NCI-H1694 treated with DMSO at 0.1 percent for 48 hours (cell line): ENCODE data around the gene CALML6.

Source experiments
- DNase-seq: peaks from one replicate; lab custom pipeline; 2025; lab: John Stamatoyannopoulos, UW

CALML6 gene

GRCh38 chr1:1911350-1912041, 3.6 kb upstream of the CALML6 start:
- DNase-seq: no peak

- no peak for DNase-seq
Measured at GRCh38 chr1:1914101-1914970, 724 bp upstream of the CALML6 start.

- no peak for DNase-seq
Measured at GRCh38 chr1:1915911-1916840, 1.1 kb downstream of the CALML6 start.

GRCh38 chr1:1916851-1917251, 1.8 kb downstream of the CALML6 start:
- DNase-seq: no peak

GRCh38 chr1:1917304-1917976, 2.4 kb downstream of the CALML6 start:
- DNase-seq: no peak

GRCh38 chr1:1917995-1918900, 3.2 kb downstream of the CALML6 start:
- DNase-seq: no peak

GRCh38 chr1:1918901-1919303, 3.8 kb downstream of the CALML6 start, which contains the start of gene TMEM52:
Gene TMEM52 (minus strand): TSS chr1:1919279. CDS start chr1:1919265, 14 bp downstream.
- no peak for DNase-seq

- peak; percentile 30 for DNase-seq
Measured at GRCh38 chr1:1919304-1920056, 4.4 kb downstream of the CALML6 start.

GRCh38 chr1:1920057-1920607, 5.1 kb downstream of the CALML6 start:
- no peak for DNase-seq

GRCh38 chr1:1920608-1921458, 5.8 kb downstream of the CALML6 start:
- DNase-seq: no peak

- no peak for DNase-seq
Measured at GRCh38 chr1:1921459-1921862, 6.4 kb downstream of the CALML6 start.

- no peak for DNase-seq
Measured at GRCh38 chr1:1921901-1922701, 7.0 kb downstream of the CALML6 start.

- DNase-seq: no peak
Measured at GRCh38 chr1:1922702-1922955, 7.6 kb downstream of the CALML6 start.

GRCh38 chr1:1922956-1923833, 8.1 kb downstream of the CALML6 start:
- DNase-seq: no peak

GRCh38 chr1:1924386-1924785, 9.3 kb downstream of the CALML6 start:
- no peak for DNase-seq

GRCh38 chr1:1924849-1925248, 9.8 kb downstream of the CALML6 start:
- no peak for DNase-seq
